ENCODE data around the gene DSCAM. TPM values are rescaled to one million over a fixed set of nuclear protein-coding genes. Genes with fewer than 3 reads are reported as not detected.

Gene DSCAM
- total and polyA plus RNA-seq, 4 donors = 8.2 to 27.7 (median 15.2) TPM

GRCh38 chr21:40638466-40639251, 208.3 kb downstream of the DSCAM start:
- Histone ChIP-seq H3K27me3 (ENCODE audit: control insufficient read depth, insufficient read depth, low read length) (no peaks in the 10 kb centered on the region), H3K9me3 (ENCODE audit: control insufficient read depth, insufficient read depth, low read length) (no peaks in the 10 kb centered on the region), H3K27ac (ENCODE audit: low read depth, low read length) (no peak overlapping the region), H3K4me1 (ENCODE audit: control insufficient read depth, insufficient read depth, low read length) (peaks cover 19% of the 10 kb centered on the region), H3K4me3 (ENCODE audit: low read depth, low read length) (no peak overlapping the region), H3K36me3 (ENCODE audit: control insufficient read depth, insufficient read depth, low read length) (no peaks in the 10 kb centered on the region)
- DNase-seq (ENCODE audit: low read depth in 4 of 6, low spot score in 6 of 6) = peak in 2 of 6 donors; percentile 74 to 90
- WGBS (ENCODE audit: insufficient coverage) = 43% methylated on average over 4 of the region's 17 CpGs

DNA sequence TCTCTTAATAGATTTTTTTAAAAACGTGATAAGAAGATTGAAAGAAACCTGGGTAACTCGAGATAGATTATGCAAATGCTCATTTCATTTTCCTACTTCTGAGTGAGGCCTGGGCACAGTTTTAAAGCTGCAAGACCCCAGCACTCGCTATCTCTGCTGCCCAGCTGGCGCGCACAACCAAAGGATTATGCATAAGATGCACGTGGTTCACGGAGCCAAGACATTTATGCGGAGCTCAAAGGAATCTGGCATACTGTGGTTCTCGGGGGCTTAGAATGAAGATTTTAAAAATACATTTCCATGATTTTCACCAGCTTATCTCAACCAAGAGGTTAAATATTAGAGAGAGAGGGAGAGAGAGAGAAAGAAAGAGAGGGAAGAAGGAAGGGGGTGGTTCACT, 210.9 kb downstream of the DSCAM start:
- Histone ChIP-seq H3K27ac (ENCODE audit: low read depth, low read length) (no peak overlapping the region), H3K27me3 (ENCODE audit: control insufficient read depth, insufficient read depth, low read length) (no peaks in the 10 kb centered on the region), H3K36me3 (ENCODE audit: control insufficient read depth, insufficient read depth, low read length) (no peaks in the 10 kb centered on the region), H3K4me3 (ENCODE audit: low read depth, low read length) (no peak overlapping the region), H3K9me3 (ENCODE audit: control insufficient read depth, insufficient read depth, low read length) (no peaks in the 10 kb centered on the region), H3K4me1 (ENCODE audit: control insufficient read depth, insufficient read depth, low read length) (peaks cover 17% of the 10 kb centered on the region)
- 69% methylated on average over 4 of the region's 9 CpGs for WGBS (ENCODE audit: insufficient coverage)
- peak in 2 of 6 donors; percentile 68 to 93 for DNase-seq (ENCODE audit: low read depth in 4 of 6, low spot score in 6 of 6)

DNA sequence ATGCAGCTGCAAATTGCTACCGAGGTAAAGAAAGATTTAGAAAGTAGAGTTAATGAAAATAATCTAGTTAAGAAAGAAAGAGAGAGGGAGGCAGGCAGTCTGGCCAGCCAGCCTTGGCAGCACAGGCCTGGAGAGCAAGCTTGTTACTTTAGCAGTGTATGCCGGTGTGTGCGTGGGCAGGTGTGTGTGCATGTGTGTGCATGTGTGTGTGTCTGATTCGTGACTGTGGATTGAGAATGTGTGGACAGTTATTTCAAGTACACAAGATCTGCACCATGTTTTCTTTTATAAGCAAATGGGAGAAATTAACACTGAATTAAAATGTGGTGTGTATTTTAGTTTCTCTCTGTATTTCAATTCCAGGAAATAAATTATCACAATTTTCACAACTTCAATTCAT, 211.6 kb downstream of the DSCAM start:
- DNase-seq (ENCODE audit: low read depth in 4 of 6, low spot score in 6 of 6) = peak in 1 of 6 donors; percentile 72
- H3K4me3 ChIP-seq (ENCODE audit: low read depth, low read length) = no peak overlapping the region

GRCh38 chr21:40634141-40634540, 212.8 kb downstream of the DSCAM start:
- Histone ChIP-seq H3K27ac (ENCODE audit: low read depth, low read length) (no peak overlapping the region), H3K9me3 (ENCODE audit: control insufficient read depth, insufficient read depth, low read length) (no peaks in the 10 kb centered on the region)

More for the DNA sequence above, 211.6 kb downstream of the DSCAM start:
- Histone ChIP-seq H3K4me1 (ENCODE audit: control insufficient read depth, insufficient read depth, low read length) (peaks cover 13% of the 10 kb centered on the region), H3K27me3 (ENCODE audit: control insufficient read depth, insufficient read depth, low read length) (no peaks in the 10 kb centered on the region), H3K36me3 (ENCODE audit: control insufficient read depth, insufficient read depth, low read length) (no peaks in the 10 kb centered on the region), H3K9me3 (ENCODE audit: control insufficient read depth, insufficient read depth, low read length) (no peaks in the 10 kb centered on the region), H3K27ac (ENCODE audit: low read depth, low read length) (no peak overlapping the region)
- 71% methylated on average over 4 of the region's 4 CpGs for WGBS (ENCODE audit: insufficient coverage)

DNA sequence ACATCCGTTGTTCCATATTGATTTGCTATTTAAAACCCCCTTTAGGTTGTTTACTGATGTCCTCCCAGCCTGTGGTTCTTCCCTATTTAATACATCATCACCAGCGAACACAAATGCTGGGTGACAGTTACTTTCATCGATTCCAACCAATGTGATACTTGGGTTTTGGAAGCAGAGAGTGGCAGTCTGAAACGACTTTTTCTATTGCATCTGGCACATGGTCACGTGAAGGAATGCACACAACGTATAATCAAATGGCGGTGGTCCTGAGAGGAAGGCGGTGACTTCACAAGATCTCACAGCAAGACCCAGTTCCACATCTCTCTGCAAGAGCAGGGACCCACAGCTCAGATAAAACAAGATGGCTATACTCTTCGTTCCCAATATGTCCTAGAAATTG, 213.9 kb downstream of the DSCAM start:
- WGBS (ENCODE audit: insufficient coverage) = 98% methylated on average over 4 of the region's 9 CpGs

More at GRCh38 chr21:40634141-40634540, 212.8 kb downstream of the DSCAM start:
- no peaks in the 10 kb centered on the region for H3K36me3 ChIP-seq (ENCODE audit: control insufficient read depth, insufficient read depth, low read length)
- peak in 1 of 6 donors; percentile 58 for DNase-seq (ENCODE audit: low read depth in 4 of 6, low spot score in 6 of 6)
- H3K4me1 ChIP-seq (ENCODE audit: control insufficient read depth, insufficient read depth, low read length) = peaks cover 8% of the 10 kb centered on the region
- no peaks in the 10 kb centered on the region for H3K27me3 ChIP-seq (ENCODE audit: control insufficient read depth, insufficient read depth, low read length)
- H3K4me3 ChIP-seq (ENCODE audit: low read depth, low read length) = no peak overlapping the region
- WGBS (ENCODE audit: insufficient coverage) = 44% methylated on average over 5 of the region's 6 CpGs

DNA sequence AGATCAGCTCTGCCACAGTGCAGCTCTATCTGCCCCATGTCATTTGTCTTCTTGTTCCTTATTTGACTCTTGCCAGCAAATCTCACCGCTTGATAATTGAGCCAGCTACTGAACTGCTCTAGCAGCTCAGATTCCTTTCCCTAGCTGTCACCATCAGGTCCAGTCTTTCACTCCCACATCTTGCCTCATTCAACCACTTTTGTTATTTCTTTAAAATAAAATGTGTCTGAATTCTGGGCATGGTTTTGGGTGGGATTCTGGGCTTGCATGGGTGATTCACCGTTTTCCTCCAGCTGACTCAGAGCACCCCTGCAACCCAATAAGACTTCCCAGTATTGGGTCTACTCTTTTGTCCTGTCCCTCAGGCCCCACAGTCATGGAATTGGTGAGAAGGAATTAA, 215.7 kb downstream of the DSCAM start:
- WGBS (ENCODE audit: insufficient coverage) = 33% methylated on average over 1 of the region's 2 CpGs
- Histone ChIP-seq H3K4me1 (ENCODE audit: control insufficient read depth, insufficient read depth, low read length) (peaks cover 8% of the 10 kb centered on the region), H3K27me3 (ENCODE audit: control insufficient read depth, insufficient read depth, low read length) (no peaks in the 10 kb centered on the region), H3K9me3 (ENCODE audit: control insufficient read depth, insufficient read depth, low read length) (no peaks in the 10 kb centered on the region), H3K4me3 (ENCODE audit: low read depth, low read length) (no peak overlapping the region), H3K27ac (ENCODE audit: low read depth, low read length) (no peak overlapping the region), H3K36me3 (ENCODE audit: control insufficient read depth, insufficient read depth, low read length) (no peaks in the 10 kb centered on the region)
- DNase-seq (ENCODE audit: low read depth in 4 of 6, low spot score in 6 of 6) = no peak

More for the DNA sequence above, 213.9 kb downstream of the DSCAM start:
- no peaks in the 10 kb centered on the region for H3K27me3 ChIP-seq (ENCODE audit: control insufficient read depth, insufficient read depth, low read length)
- no peak overlapping the region for H3K27ac ChIP-seq (ENCODE audit: low read depth, low read length)
- H3K9me3 ChIP-seq (ENCODE audit: control insufficient read depth, insufficient read depth, low read length) = no peaks in the 10 kb centered on the region
- peaks cover 8% of the 10 kb centered on the region for H3K4me1 ChIP-seq (ENCODE audit: control insufficient read depth, insufficient read depth, low read length)
- no peak for DNase-seq (ENCODE audit: low read depth in 4 of 6, low spot score in 6 of 6)
- H3K4me3 ChIP-seq (ENCODE audit: low read depth, low read length) = no peak overlapping the region
- H3K36me3 ChIP-seq (ENCODE audit: control insufficient read depth, insufficient read depth, low read length) = no peaks in the 10 kb centered on the region

DNA sequence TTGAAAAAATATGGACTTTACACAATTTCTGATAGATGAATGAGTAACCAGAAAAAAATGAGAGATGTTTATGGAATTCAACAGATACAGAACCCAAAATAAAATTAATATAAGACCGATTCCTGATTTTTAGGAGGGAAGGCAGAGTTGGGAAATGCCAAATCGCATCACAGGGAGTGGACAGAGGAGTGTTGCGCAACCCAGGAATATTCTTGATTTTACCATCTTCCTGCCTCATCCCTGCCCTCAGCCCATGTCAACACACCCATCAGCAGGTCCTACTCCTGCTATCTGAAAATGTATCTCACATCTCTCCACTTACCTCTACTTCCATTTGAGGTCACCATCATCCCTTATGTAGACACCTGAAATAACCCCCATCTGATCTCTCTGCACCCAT, 221.0 kb downstream of the DSCAM start:
- Histone ChIP-seq H3K4me3 (ENCODE audit: low read depth, low read length) (no peak overlapping the region), H3K36me3 (ENCODE audit: control insufficient read depth, insufficient read depth, low read length) (no peaks in the 10 kb centered on the region), H3K4me1 (ENCODE audit: control insufficient read depth, insufficient read depth, low read length) (no peaks in the 10 kb centered on the region), H3K9me3 (ENCODE audit: control insufficient read depth, insufficient read depth, low read length) (no peaks in the 10 kb centered on the region), H3K27me3 (ENCODE audit: control insufficient read depth, insufficient read depth, low read length) (no peaks in the 10 kb centered on the region), H3K27ac (ENCODE audit: low read depth, low read length) (no peak overlapping the region)
- 95% methylated on average over 2 of the region's 3 CpGs for WGBS (ENCODE audit: insufficient coverage)
- DNase-seq (ENCODE audit: low read depth in 4 of 6, low spot score in 6 of 6) = no peak

GRCh38 chr21:40623528-40623927, 223.4 kb downstream of the DSCAM start:
- Histone ChIP-seq H3K4me1 (ENCODE audit: control insufficient read depth, insufficient read depth, low read length) (peaks cover 3% of the 10 kb centered on the region), H3K36me3 (ENCODE audit: control insufficient read depth, insufficient read depth, low read length) (no peaks in the 10 kb centered on the region), H3K4me3 (ENCODE audit: low read depth, low read length) (no peak overlapping the region), H3K27ac (ENCODE audit: low read depth, low read length) (no peak overlapping the region), H3K9me3 (ENCODE audit: control insufficient read depth, insufficient read depth, low read length) (no peaks in the 10 kb centered on the region), H3K27me3 (ENCODE audit: control insufficient read depth, insufficient read depth, low read length) (no peaks in the 10 kb centered on the region)
- no peak for DNase-seq (ENCODE audit: low read depth in 4 of 6, low spot score in 6 of 6)
- WGBS (ENCODE audit: insufficient coverage) = no CpG with 5 or more reads among the region's 1 CpG

DNA sequence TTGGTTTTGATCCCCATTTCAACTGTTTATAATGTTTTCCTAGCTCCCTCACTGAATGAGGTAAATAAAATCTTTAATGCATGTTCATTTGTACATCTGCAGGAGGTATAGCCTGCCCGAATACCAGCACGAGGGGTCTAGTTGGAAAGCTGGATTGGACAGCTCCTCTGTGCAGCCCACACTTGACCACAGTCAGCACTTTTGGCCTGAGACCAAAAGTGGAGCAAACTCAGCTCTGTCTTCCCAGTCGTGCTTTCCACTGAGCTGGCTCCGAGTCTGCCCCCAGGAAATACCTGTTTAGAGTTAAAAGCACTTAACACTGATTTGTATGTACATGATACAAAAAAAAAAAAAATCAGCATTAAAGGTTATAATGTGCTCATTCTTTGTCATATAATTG, 224.4 kb downstream of the DSCAM start:
- Histone ChIP-seq H3K9me3 (ENCODE audit: control insufficient read depth, insufficient read depth, low read length) (no peaks in the 10 kb centered on the region), H3K27me3 (ENCODE audit: control insufficient read depth, insufficient read depth, low read length) (no peaks in the 10 kb centered on the region), H3K27ac (ENCODE audit: low read depth, low read length) (no peak overlapping the region), H3K36me3 (ENCODE audit: control insufficient read depth, insufficient read depth, low read length) (no peaks in the 10 kb centered on the region), H3K4me1 (ENCODE audit: control insufficient read depth, insufficient read depth, low read length) (peaks cover 7% of the 10 kb centered on the region), H3K4me3 (ENCODE audit: low read depth, low read length) (no peak overlapping the region)
- 43% methylated on average over 2 of the region's 4 CpGs for WGBS (ENCODE audit: insufficient coverage)
- no peak for DNase-seq (ENCODE audit: low read depth in 4 of 6, low spot score in 6 of 6)

Data from spinal cord (tissue), 10 donors.